OCI-LY3 (cell line): ENCODE measurements around the gene CLIP4.

ENCODE experiments used
- H2AFZ ChIP-seq: fragments of 200-600, 300-600 bp; shearing (Covaris generic); 2 replicates; pipeline ENCODE4 v1.6.0; 2014; ENCODE audit warnings: antibody characterized with exemption, low read depth, low read length
- H3K27ac ChIP-seq: fragments of 200-600, 300-600 bp; sonication (generic); 2 replicates; pipeline ENCODE4 v1.5.1; 2014; ENCODE audit warnings: mild to moderate bottlenecking, low read length, moderate library complexity, mixed read lengths
- H3K27me3 ChIP-seq: fragments of 200-600, 300-600 bp; sonication (generic); 2 replicates; pipeline ENCODE4 v1.6.1; 2014; ENCODE audit warnings: low read depth, low read length, mixed read lengths
- H3K36me3 ChIP-seq: fragments of 200-600, 300-600 bp; sonication (generic); replicated peaks from 2 replicates; pipeline ENCODE3; 2014; ENCODE audit warnings: low read depth, low read length, mixed read lengths
- H3K4me1 ChIP-seq: fragments of 300-600, 200-600 bp; sonication (generic); 2 replicates; pipeline ENCODE4 v1.6.1; 2014; ENCODE audit warnings: low read length, mixed read lengths
- H3K4me2 ChIP-seq: fragments of 200-600, 300-600 bp; sonication (generic); 2 replicates; pipeline ENCODE4 v1.6.1; 2014; ENCODE audit warnings: low read length, mixed read lengths
- H3K4me3 ChIP-seq: fragments of 300-600, 200-600 bp; sonication (generic); 2 replicates; pipeline ENCODE4 v1.5.1; 2014; ENCODE audit warnings: antibody characterized with exemption, mild to moderate bottlenecking, low read length, moderate library complexity
- H3K79me2 ChIP-seq: fragments of 300-600, 200-600 bp; shearing (Covaris generic); 2 replicates; pipeline ENCODE4 v1.6.1; 2014; ENCODE audit warnings: mild to moderate bottlenecking, low read length, mixed read lengths
- H3K9ac ChIP-seq: fragments of 300-600, 200-600 bp; shearing (Covaris generic); 2 replicates; pipeline ENCODE4 v1.6.0; 2014; ENCODE audit warnings: mild to moderate bottlenecking, low read length, moderate library complexity
- H3K9me3 ChIP-seq: fragments of 200-600, 300-600 bp; shearing (Covaris generic); 2 replicates; pipeline ENCODE4 v1.6.1; 2014; ENCODE audit warnings: low read length, mixed read lengths; ENCODE audit not compliant: insufficient read depth
- H4K20me1 ChIP-seq: fragments of 200-600, 300-600 bp; sonication (generic); 2 replicates; pipeline ENCODE4 v1.6.1; 2016; ENCODE audit warnings: low read length, mixed read lengths; ENCODE audit not compliant: insufficient read depth
- EZH2phosphoT487 ChIP-seq: fragments of 200-600 bp; shearing (Covaris generic); IDR thresholded peaks from 2 replicates; pipeline ENCODE4 v1.6.1; 2018; ENCODE audit warnings: antibody characterized with exemption, mixed run types, low read depth
- TF ChIP-seq, protein P1 (sequence below): fragments of 200-600, 300-600 bp; sonication (generic); IDR thresholded peaks from 2 replicates; pipeline ENCODE4 v1.5.1; 2014; ENCODE audit warnings: antibody characterized with exemption, low read length, low read depth

CLIP4 gene

DNA sequence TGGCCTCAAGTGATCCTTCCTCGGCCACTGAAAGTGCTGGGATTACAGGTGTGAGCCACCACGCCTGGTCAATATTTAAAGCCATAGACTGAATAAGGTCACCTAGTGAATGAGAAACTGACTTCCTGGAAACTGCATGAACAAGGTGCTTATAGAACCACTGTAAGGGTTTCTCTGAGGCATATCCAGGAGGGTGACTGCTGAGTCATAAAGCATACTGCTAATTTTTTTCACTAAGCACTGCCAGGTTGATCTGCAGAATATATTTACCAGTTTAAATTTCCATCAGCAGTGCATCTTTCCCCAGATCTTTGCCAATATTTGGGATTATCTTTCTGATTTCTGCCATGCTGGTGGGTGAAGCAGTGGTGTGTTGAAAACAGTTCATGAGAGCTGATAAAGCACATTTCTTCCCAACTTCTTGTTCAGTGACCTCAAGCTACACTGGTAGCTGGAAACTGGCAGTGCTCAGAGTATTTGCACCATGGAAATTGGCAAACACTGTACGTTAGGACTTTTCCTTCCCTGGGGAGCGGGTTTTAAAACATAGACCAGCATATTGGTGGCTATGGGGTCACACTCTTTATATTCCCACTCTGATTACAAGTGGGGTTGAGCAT lies 4.2 kb upstream of the CLIP4 start:
- H3K27ac ChIP-seq: no peak overlapping the region
- H3K9ac ChIP-seq: no peak overlapping the region
- no peak overlapping the region for H3K4me3 ChIP-seq
- no peak overlapping the region for H3K4me2 ChIP-seq
- H4K20me1 ChIP-seq: no peaks in the 10 kb centered on the region
- TF ChIP-seq EZH2phosphoT487: no peak
- TF ChIP-seq, protein P1, sequence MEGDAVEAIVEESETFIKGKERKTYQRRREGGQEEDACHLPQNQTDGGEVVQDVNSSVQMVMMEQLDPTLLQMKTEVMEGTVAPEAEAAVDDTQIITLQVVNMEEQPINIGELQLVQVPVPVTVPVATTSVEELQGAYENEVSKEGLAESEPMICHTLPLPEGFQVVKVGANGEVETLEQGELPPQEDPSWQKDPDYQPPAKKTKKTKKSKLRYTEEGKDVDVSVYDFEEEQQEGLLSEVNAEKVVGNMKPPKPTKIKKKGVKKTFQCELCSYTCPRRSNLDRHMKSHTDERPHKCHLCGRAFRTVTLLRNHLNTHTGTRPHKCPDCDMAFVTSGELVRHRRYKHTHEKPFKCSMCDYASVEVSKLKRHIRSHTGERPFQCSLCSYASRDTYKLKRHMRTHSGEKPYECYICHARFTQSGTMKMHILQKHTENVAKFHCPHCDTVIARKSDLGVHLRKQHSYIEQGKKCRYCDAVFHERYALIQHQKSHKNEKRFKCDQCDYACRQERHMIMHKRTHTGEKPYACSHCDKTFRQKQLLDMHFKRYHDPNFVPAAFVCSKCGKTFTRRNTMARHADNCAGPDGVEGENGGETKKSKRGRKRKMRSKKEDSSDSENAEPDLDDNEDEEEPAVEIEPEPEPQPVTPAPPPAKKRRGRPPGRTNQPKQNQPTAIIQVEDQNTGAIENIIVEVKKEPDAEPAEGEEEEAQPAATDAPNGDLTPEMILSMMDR: no peak
- no peaks in the 10 kb centered on the region for H3K36me3 ChIP-seq
- H3K27me3 ChIP-seq: peaks cover 13% of the 10 kb centered on the region; the same call in 1 of the 2 replicates
- no peak overlapping the region for H2AFZ ChIP-seq
- H3K4me1 ChIP-seq: peaks cover 13% of the 10 kb centered on the region; the same call in 1 of the 2 replicates
- H3K9me3 ChIP-seq: no peaks in the 10 kb centered on the region
- peaks cover 2% of the 10 kb centered on the region for H3K79me2 ChIP-seq

DNA sequence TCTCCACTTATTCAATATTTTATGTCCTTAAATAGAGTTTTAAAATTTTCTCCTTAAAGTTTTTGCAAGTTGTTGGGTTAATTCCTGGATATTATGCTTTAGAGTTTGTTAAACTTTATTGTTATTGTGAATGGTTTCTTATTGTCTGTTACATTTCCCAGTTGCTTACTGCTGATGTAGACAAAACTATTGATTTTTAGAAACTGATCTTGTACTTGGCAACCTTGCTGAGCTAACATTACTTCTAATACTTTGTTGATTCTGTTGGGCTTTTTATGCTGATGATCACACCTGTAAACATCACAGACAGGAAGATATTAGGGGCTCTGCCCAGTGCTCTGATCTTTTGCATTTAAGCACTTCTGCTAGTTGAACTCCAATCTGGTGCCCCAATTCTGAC lies 2.8 kb upstream of the CLIP4 start:
- peaks cover 13% of the 10 kb centered on the region; the same call in 1 of the 2 replicates for H3K4me1 ChIP-seq
- no peak overlapping the region for H3K4me2 ChIP-seq
- no peak overlapping the region for H3K27ac ChIP-seq
- TF ChIP-seq, protein P1: no peak
- TF ChIP-seq EZH2phosphoT487: no peak
- H4K20me1 ChIP-seq: no peaks in the 10 kb centered on the region
- no peaks in the 10 kb centered on the region for H3K9me3 ChIP-seq
- H2AFZ ChIP-seq: no peak overlapping the region
- H3K27me3 ChIP-seq: peaks cover 13% of the 10 kb centered on the region; the same call in 1 of the 2 replicates
- no peak overlapping the region for H3K4me3 ChIP-seq
- no peaks in the 10 kb centered on the region for H3K36me3 ChIP-seq
- H3K9ac ChIP-seq: no peak overlapping the region
- H3K79me2 ChIP-seq: peaks cover 4% of the 10 kb centered on the region

DNA sequence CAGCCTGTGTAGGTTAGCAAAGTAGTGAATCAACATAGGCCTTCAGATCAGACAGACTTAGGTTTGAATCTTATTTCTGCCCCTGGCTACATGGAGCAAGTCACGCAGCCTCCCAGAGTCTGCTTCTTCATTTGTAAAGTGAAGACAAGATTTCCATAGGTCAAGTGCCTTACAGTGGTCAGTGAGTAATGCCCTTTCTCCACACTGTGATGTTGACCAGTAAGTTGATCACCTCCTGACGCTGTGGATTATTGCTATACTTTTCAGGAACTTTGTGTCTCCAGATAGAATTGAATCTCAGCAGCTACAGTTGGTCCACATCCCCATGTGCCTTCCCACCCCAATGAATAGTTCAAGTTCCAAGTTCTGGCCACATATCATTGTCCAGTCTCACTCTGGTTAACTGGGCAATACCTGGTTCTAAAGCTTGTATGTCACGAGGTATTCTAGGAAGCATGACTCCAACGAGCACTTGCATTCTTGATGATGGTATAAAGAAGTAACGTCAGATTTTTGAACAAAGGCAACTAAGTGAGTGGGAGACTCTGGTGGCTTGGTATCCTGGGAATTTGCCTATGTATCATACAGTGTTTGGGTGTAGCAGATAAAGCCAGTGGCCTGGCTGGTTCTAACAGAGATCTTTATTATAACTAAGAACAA lies 2.1 kb upstream of the CLIP4 start:
- no peak overlapping the region for H3K9ac ChIP-seq
- TF ChIP-seq EZH2phosphoT487: no peak
- TF ChIP-seq, protein P1: no peak
- H3K36me3 ChIP-seq: no peaks in the 10 kb centered on the region
- H3K27me3 ChIP-seq: peaks cover 13% of the 10 kb centered on the region; the same call in 1 of the 2 replicates
- H3K4me2 ChIP-seq: no peak overlapping the region
- no peak overlapping the region for H2AFZ ChIP-seq
- no peak overlapping the region for H3K4me3 ChIP-seq
- no peaks in the 10 kb centered on the region for H4K20me1 ChIP-seq
- no peaks in the 10 kb centered on the region for H3K9me3 ChIP-seq
- no peak overlapping the region for H3K27ac ChIP-seq
- H3K79me2 ChIP-seq: peaks cover 4% of the 10 kb centered on the region
- peaks cover 13% of the 10 kb centered on the region; the same call in 1 of the 2 replicates for H3K4me1 ChIP-seq

DNA sequence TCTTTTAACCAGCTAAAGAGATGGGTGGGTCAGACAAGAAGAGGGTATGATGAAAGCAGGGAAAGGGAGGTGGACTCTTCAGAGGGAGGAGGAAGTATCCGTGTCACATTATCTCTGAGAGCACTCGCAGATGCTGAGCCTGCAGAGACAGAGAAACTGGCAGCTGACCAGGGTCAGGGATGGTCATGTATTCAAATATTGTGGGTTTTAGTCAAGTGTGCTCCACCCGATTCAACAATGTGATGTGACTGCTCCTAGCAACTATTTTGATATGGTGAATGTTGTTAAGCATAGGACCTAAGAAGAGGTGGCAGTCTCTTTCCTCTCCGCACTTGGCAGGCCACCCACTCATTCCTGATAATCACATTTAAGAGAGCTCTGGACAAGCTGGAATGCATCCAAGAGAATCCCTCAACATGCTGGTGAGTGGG lies 1.3 kb upstream of the CLIP4 start:
- Histone ChIP-seq H3K27me3 (peaks cover 13% of the 10 kb centered on the region; the same call in 1 of the 2 replicates), H3K9ac (no peak overlapping the region), H3K4me1 (peaks cover 13% of the 10 kb centered on the region; the same call in 1 of the 2 replicates), H3K27ac (no peak overlapping the region), H3K36me3 (no peaks in the 10 kb centered on the region), H2AFZ (no peak overlapping the region), H4K20me1 (no peaks in the 10 kb centered on the region), H3K79me2 (peaks cover 4% of the 10 kb centered on the region), H3K4me3 (no peak overlapping the region), H3K9me3 (no peaks in the 10 kb centered on the region), H3K4me2 (no peak overlapping the region)
- TF ChIP-seq EZH2phosphoT487: no peak
- TF ChIP-seq, protein P1: no peak
